Ecto neural progenitor cell (in vitro differentiated cells): ENCODE results near the gene RILPL1.
"Not testable (repeated sequence)": the region's sequence is repeated elsewhere in the genome, so short reads cannot be mapped to it uniquely, and the experiment has no call there.

Experiments used
- DNase-seq: peaks from one replicate; pipeline ENCODE4 v3.0.0-alpha.2; 2018; ENCODE audit warnings: low spot score

The RILPL1 gene

GRCh38 chr12:123533672-123534643 lies at the start of gene RILPL1:
Gene RILPL1 (minus strand): TSS chr12:123533719. CDS start chr12:123533482, 237 bp downstream.
- DNase-seq = peak; percentile 89

GRCh38 chr12:123580772-123581171 lies 47.3 kb upstream of the RILPL1 start:
- DNase-seq = no peak

GRCh38 chr12:123578829-123579228 lies 45.3 kb upstream of the RILPL1 start:
- DNase-seq = not testable (repeated sequence)

- no peak for DNase-seq
Measured at GRCh38 chr12:123578243-123578642, 44.7 kb upstream of the RILPL1 start.

GRCh38 chr12:123576611-123577010 lies 43.1 kb upstream of the RILPL1 start:
- no peak for DNase-seq

GRCh38 chr12:123573870-123574269 lies 40.4 kb upstream of the RILPL1 start:
- no peak for DNase-seq

- no peak for DNase-seq
Measured at GRCh38 chr12:123572391-123572790, 38.9 kb upstream of the RILPL1 start.

- DNase-seq = peak; percentile 65
Measured at GRCh38 chr12:123571343-123571813, 37.9 kb upstream of the RILPL1 start.

- no peak for DNase-seq
Measured at GRCh38 chr12:123559468-123559867, 25.9 kb upstream of the RILPL1 start.

- DNase-seq = not testable (repeated sequence)
Measured at GRCh38 chr12:123558487-123558886, 25.0 kb upstream of the RILPL1 start.

- not testable (repeated sequence) for DNase-seq
Measured at GRCh38 chr12:123554843-123555242, 21.3 kb upstream of the RILPL1 start.

- not testable (repeated sequence) for DNase-seq
Measured at GRCh38 chr12:123554136-123554535, 20.6 kb upstream of the RILPL1 start.

- no peak for DNase-seq
Measured at GRCh38 chr12:123550700-123551099, 17.2 kb upstream of the RILPL1 start.

GRCh38 chr12:123548107-123548506 lies 14.6 kb upstream of the RILPL1 start:
- DNase-seq = no peak

GRCh38 chr12:123546281-123546680 lies 12.8 kb upstream of the RILPL1 start:
- no peak for DNase-seq

GRCh38 chr12:123543541-123543940 lies 10.0 kb upstream of the RILPL1 start:
- DNase-seq = no peak

- no peak for DNase-seq
Measured at GRCh38 chr12:123540899-123541662, 7.6 kb upstream of the RILPL1 start.

GRCh38 chr12:123535952-123536351 lies 2.4 kb upstream of the RILPL1 start:
- DNase-seq = not testable (repeated sequence)

GRCh38 chr12:123532808-123533649 lies 490 bp downstream of the RILPL1 start:
- peak; percentile 83 for DNase-seq

- no peak for DNase-seq
Measured at GRCh38 chr12:123532019-123532418, 1.5 kb downstream of the RILPL1 start.

- DNase-seq = no peak
Measured at GRCh38 chr12:123531091-123531490, 2.4 kb downstream of the RILPL1 start.

- no peak for DNase-seq
Measured at GRCh38 chr12:123530668-123531067, 2.9 kb downstream of the RILPL1 start.
